ENCODE data around the gene CBY2. TPM values are rescaled to one million over a fixed set of nuclear protein-coding genes. Genes with fewer than 3 reads are reported as not detected.

Gene CBY2
- total RNA-seq, 6 experiments from 2014 or later: not detected

- Mint-ChIP-seq H3K27ac (no peak overlapping the region), H3K36me3 (ENCODE audit: low read depth) (peaks cover 4% of the 10 kb centered on the region; the same call in 1 of the 2 replicates), H3K27me3 (ENCODE audit: insufficient read depth) (peaks cover 7% of the 10 kb centered on the region), H3K9me3 (peaks cover 5% of the 10 kb centered on the region), H3K4me3 (no peak overlapping the region), H3K4me1 (ENCODE audit: low read depth) (no peaks in the 10 kb centered on the region)
- TF ChIP-seq CTCF (IDR thresholded peaks at IDR 0.05): no peak
- DNase-seq: no peak
Measured at GRCh38 chr13:45763419-45763818, 61.3 kb downstream of the CBY2 start.

Other genes with a start within 250 kb of the CBY2 start
- gene COG3, start 237.4 kb upstream of the CBY2 start, total RNA-seq (2021; fragmentation: NEBNext Ultra II Directional; extraction: Animal tissue kit (Norgen Biotek cat#: 25700)): 10 to 100 TPM; 17.5 to 22.2 (median 20.7) TPM
- not detected for gene ERICH6B, start 86.6 kb upstream of the CBY2 start, total RNA-seq (2021; fragmentation: NEBNext Ultra II Directional; extraction: Animal tissue kit (Norgen Biotek cat#: 25700))
- gene SIAH3, start 149.4 kb downstream of the CBY2 start, total RNA-seq (2021; fragmentation: NEBNext Ultra II Directional; extraction: Animal tissue kit (Norgen Biotek cat#: 25700)): not detected